ENCODE data around the gene GRIK2.

GRIK2 gene

GRCh38 chr6:101650402-101651100 is 257.0 kb downstream of the GRIK2 start:
- DNase-seq: no peak

- no peak for DNase-seq
Measured at GRCh38 chr6:101652079-101652478, 258.6 kb downstream of the GRIK2 start.

GRCh38 chr6:101655109-101655508 is 261.6 kb downstream of the GRIK2 start:
- no peak for DNase-seq

GRCh38 chr6:101662111-101662897 is 268.8 kb downstream of the GRIK2 start:
- DNase-seq: no peak

GRCh38 chr6:101663100-101663499 is 269.6 kb downstream of the GRIK2 start:
- DNase-seq: peak; percentile 29

- DNase-seq: no peak
Measured at GRCh38 chr6:101666256-101666655, 272.7 kb downstream of the GRIK2 start.

GRCh38 chr6:101668496-101669030 is 275.1 kb downstream of the GRIK2 start:
- no peak for DNase-seq

- DNase-seq: no peak
Measured at GRCh38 chr6:101676187-101676586, 282.7 kb downstream of the GRIK2 start.

GRCh38 chr6:101682937-101683336 is 289.4 kb downstream of the GRIK2 start:
- DNase-seq: no peak

- no peak for DNase-seq
Measured at GRCh38 chr6:101683884-101684283, 290.4 kb downstream of the GRIK2 start.

- no peak for DNase-seq
Measured at GRCh38 chr6:101686653-101687052, 293.1 kb downstream of the GRIK2 start.

- DNase-seq: no peak
Measured at GRCh38 chr6:101689156-101689555, 295.6 kb downstream of the GRIK2 start.

GRCh38 chr6:101689695-101690094 is 296.2 kb downstream of the GRIK2 start:
- DNase-seq: no peak

- no peak for DNase-seq
Measured at GRCh38 chr6:101700655-101701054, 307.1 kb downstream of the GRIK2 start.

GRCh38 chr6:101703311-101703710 is 309.8 kb downstream of the GRIK2 start:
- DNase-seq: no peak

GRCh38 chr6:101705866-101706265 is 312.4 kb downstream of the GRIK2 start:
- DNase-seq: no peak

GRCh38 chr6:101706576-101706975 is 313.1 kb downstream of the GRIK2 start:
- DNase-seq: no peak

GRCh38 chr6:101711518-101711917 is 318.0 kb downstream of the GRIK2 start:
- DNase-seq: no peak

- DNase-seq: no peak
Measured at GRCh38 chr6:101716387-101716786, 322.9 kb downstream of the GRIK2 start.

- no peak for DNase-seq
Measured at GRCh38 chr6:101716810-101717209, 323.3 kb downstream of the GRIK2 start.

GRCh38 chr6:101719521-101719920 is 326.0 kb downstream of the GRIK2 start:
- no peak for DNase-seq

- DNase-seq: no peak
Measured at GRCh38 chr6:101722471-101722870, 329.0 kb downstream of the GRIK2 start.

GRCh38 chr6:101722991-101723579 is 329.6 kb downstream of the GRIK2 start:
- no peak for DNase-seq

- DNase-seq: no peak
Measured at GRCh38 chr6:101728388-101728787, 334.9 kb downstream of the GRIK2 start.

All from NCI-H2107 (cell line).